HepG2 (cell line): ENCODE data around the gene LDAH. TPM values are rescaled to one million over a fixed set of nuclear protein-coding genes. Genes with fewer than 3 reads are reported as not detected.

Experiments used
- CHD4 ChIP-seq: fragments of 200-600 bp; sonication (generic); IDR thresholded peaks from 2 replicates; pipeline ENCODE4 v1.7.0; 2017; ENCODE audit warnings: mild to moderate bottlenecking, low read length, borderline replicate concordance
- CTCF ChIP-seq: sonication (generic); formaldehyde crosslinking; IDR thresholded peaks from 2 replicates; pipeline ENCODE4 v1.5.0; 2020; ENCODE audit warnings: mild to moderate bottlenecking, missing genetic modification reagents, moderate library complexity
- FOXC1 ChIP-seq: sonication (generic); formaldehyde crosslinking; IDR thresholded peaks from 2 replicates; pipeline ENCODE4 v1.8.0; 2022; ENCODE audit warnings: mild to moderate bottlenecking, missing genetic modification reagents, borderline replicate concordance
- GZF1 ChIP-seq: sonication (generic); formaldehyde crosslinking; IDR thresholded peaks from 2 replicates; pipeline ENCODE4 v1.5.1; 2020; ENCODE audit warnings: mild to moderate bottlenecking, missing genetic modification reagents
- KDM4B ChIP-seq: sonication (generic); formaldehyde crosslinking; IDR thresholded peaks from 2 replicates; pipeline ENCODE4 v1.4.0; 2020; ENCODE audit warnings: missing genetic modification reagents
- MATR3 ChIP-seq: sonication (generic); formaldehyde crosslinking; IDR thresholded peaks from 2 replicates; pipeline ENCODE4 v1.4.0; 2020; ENCODE audit warnings: missing genetic modification reagents
- MAZ ChIP-seq, 2 experiments: sonication (generic) in 1 of 2; formaldehyde crosslinking in 1 of 2; IDR thresholded peaks; 2 replicates each; pipeline versions ENCODE4 v1.5.0 to v1.6.1; 2012 to 2020; ENCODE audit warnings: low read depth in 2 of 2, mild to moderate bottlenecking in 2 of 2, borderline replicate concordance in 1 of 2, improper control_type of control experiment in 1 of 2, low read length in 1 of 2, missing genetic modification reagents in 1 of 2, moderate library complexity in 1 of 2
- NR2F2 ChIP-seq: IDR thresholded peaks from 2 replicates; pipeline ENCODE4 v1.6.1; 2012; ENCODE audit warnings: low read depth, inconsistent platforms, borderline replicate concordance
- RBM39 ChIP-seq: fragments of 200-400 bp; formaldehyde crosslinking; IDR thresholded peaks from one replicate; pipeline ENCODE4 v1.6.1; 2018; ENCODE audit warnings: antibody characterized with exemption, mild to moderate bottlenecking, low read depth, low read length; ENCODE audit not compliant: poor library complexity, severe bottlenecking
- SIX1 ChIP-seq: sonication (generic); formaldehyde crosslinking; IDR thresholded peaks from 2 replicates; pipeline ENCODE4 v1.4.0; 2020; ENCODE audit warnings: missing genetic modification reagents, borderline replicate concordance
- TARDBP ChIP-seq: sonication (generic); formaldehyde crosslinking; IDR thresholded peaks from 2 replicates; pipeline ENCODE4 v1.8.0; 2022; ENCODE audit warnings: mild to moderate bottlenecking, missing genetic modification reagents
- TBP ChIP-seq: sonication (generic); formaldehyde crosslinking; IDR thresholded peaks from 2 replicates; pipeline ENCODE4 v1.5.0; 2020; ENCODE audit warnings: missing genetic modification reagents
- THYN1 ChIP-seq: sonication (generic); formaldehyde crosslinking; IDR thresholded peaks from 2 replicates; pipeline ENCODE4 v1.8.1; 2023; ENCODE audit warnings: low read depth, mild to moderate bottlenecking, moderate library complexity, missing genetic modification reagents, borderline replicate concordance
- YY1 ChIP-seq: IDR thresholded peaks from 2 replicates; pipeline ENCODE4 v1.6.1; 2011; ENCODE audit warnings: low read length, low read depth, moderate library complexity, mild to moderate bottlenecking; ENCODE audit not compliant: insufficient read depth, insufficient replicate concordance
- ZBTB26 ChIP-seq: IDR thresholded peaks from 2 replicates; pipeline ENCODE4 v1.6.1; 2016; ENCODE audit warnings: missing compliant biosample characterization, missing genetic modification reagents, borderline replicate concordance
- ZHX1 ChIP-seq: sonication (generic); formaldehyde crosslinking; IDR thresholded peaks from 2 replicates; pipeline ENCODE4 v1.8.1; 2022; ENCODE audit warnings: low read depth, mild to moderate bottlenecking, missing genetic modification reagents
- ZNF430 ChIP-seq: sonication (generic); formaldehyde crosslinking; IDR thresholded peaks from 2 replicates; pipeline ENCODE4 v1.9.0; 2021; ENCODE audit warnings: mild to moderate bottlenecking, missing genetic modification reagents
- ZNF546 ChIP-seq: sonication (generic); formaldehyde crosslinking; conservative IDR thresholded peaks from 2 replicates; pipeline ENCODE4 v1.8.1; 2023; ENCODE audit warnings: mild to moderate bottlenecking, missing genetic modification reagents
- ZNF577 ChIP-seq: sonication (generic); formaldehyde crosslinking; IDR thresholded peaks from 2 replicates; pipeline ENCODE4 v1.4.0; 2020; ENCODE audit warnings: mild to moderate bottlenecking, low read depth, missing genetic modification reagents, borderline replicate concordance
- polyA plus RNA-seq, 8 experiments: library from polyadenylated mRNA; depleted of rRNA in 3 of 8; stranded (reverse) in 7 of 8; unstranded in 1 of 8; fragments of >200 nt; fragmentation: Illumina TruSeq in 4 of 8; extraction: Trizol in 4 of 8; gene quantifications; 2 replicates each; pipeline versions ENCODE4 v1.2.1 to v1.2.3, GENCODE V29; 2011 to 2016; ENCODE audit warnings: low read depth in 4 of 8, missing spikeins in 1 of 8, mixed read lengths in 1 of 8; ENCODE audit not compliant: insufficient read depth in 1 of 8
- total RNA-seq, 5 experiments: library from RNA; depleted of rRNA; stranded (reverse); fragments of >200 nt; fragmentation: Illumina TruSeq; extraction: Trizol; gene quantifications; 2 replicates each; pipeline ENCODE4 v1.2.3, GENCODE V29; 2016; ENCODE audit warnings: low read depth in 1 of 5
- TF ChIP-seq, protein P1 (sequence below): sonication (generic); formaldehyde crosslinking; conservative IDR thresholded peaks from 2 replicates; pipeline ENCODE4 v1.5.0; 2020; ENCODE audit warnings: missing genetic modification reagents

Gene LDAH
- total and polyA plus RNA-seq, 2 of the 13 experiments (the other 11 are each of a cell fraction or from before 2014, with no cell fraction given), result 28.8 to 46.2 TPM

DNA sequence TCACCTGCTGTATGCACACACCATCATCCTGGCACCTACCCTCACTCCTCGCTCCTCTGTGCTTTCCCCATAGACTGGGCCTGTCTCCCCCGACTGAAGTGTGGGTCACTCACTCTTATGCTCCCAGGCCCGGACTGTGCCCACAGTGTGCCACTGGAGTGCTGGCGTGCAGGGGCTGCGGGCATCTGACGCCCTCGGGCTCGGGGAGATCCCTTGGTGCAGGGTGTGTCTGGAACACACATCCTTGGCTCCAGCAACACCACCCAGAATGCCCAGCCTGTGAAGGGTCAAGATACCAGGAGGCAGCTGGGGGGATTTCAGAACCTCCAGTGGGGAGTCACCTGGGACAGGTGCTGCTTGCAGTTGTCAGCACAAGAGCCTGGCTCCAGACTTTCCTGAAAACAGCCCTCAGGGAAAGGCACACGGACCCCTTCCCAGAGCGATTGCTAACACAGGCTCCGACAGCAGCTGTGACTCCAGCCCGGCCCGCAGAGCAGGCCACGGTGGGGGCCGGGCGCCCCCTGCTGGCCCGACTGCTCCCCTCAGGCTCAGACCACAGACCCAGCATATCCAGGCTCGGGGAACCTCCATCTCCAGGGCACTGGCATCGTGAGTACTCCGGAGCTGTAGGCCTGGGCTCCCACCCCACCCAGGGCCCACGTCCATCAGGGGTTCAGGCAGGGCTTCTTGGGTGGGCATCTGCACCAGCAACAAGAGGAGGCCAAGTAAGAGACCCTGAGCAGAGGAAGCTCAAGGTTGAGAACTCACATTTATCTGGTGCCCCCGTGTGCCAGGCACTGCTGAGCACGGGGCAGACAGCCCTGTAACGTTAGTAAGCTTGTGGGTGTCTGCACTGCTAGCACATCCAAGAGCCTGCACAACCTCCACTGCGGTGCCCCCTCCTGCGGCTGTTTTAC is 180.6 kb downstream of the LDAH start (continued):
- TF ChIP-seq, protein P1, sequence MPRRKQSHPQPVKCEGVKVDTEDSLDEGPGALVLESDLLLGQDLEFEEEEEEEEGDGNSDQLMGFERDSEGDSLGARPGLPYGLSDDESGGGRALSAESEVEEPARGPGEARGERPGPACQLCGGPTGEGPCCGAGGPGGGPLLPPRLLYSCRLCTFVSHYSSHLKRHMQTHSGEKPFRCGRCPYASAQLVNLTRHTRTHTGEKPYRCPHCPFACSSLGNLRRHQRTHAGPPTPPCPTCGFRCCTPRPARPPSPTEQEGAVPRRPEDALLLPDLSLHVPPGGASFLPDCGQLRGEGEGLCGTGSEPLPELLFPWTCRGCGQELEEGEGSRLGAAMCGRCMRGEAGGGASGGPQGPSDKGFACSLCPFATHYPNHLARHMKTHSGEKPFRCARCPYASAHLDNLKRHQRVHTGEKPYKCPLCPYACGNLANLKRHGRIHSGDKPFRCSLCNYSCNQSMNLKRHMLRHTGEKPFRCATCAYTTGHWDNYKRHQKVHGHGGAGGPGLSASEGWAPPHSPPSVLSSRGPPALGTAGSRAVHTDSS (CRISPR knock-in tag), result no peak
- TF ChIP-seq THYN1 (no peak), CHD4 (no peak), KDM4B (CRISPR knock-in tag) (no peak), ZBTB26 (peak; percentile 27; the same call in 1 of the 2 replicates), FOXC1 (peak; percentile 67), ZNF430 (CRISPR knock-in tag) (no peak; the same call in 1 of the 2 replicates), SIX1 (CRISPR knock-in tag) (no peak), YY1 (peak; percentile 62), TARDBP (no peak), MATR3 (CRISPR knock-in tag) (no peak), MAZ (IDR thresholded peaks at IDR 0.05; ENCODE audit: borderline replicate concordance, low read depth, low read length) (0 out of 2 replicates have a peak, but pooled peaks have one; percentile 64), MAZ (CRISPR knock-in tag; IDR thresholded peaks at IDR 0.05; ENCODE audit: low read depth) (no peak; the same call in 1 of the 2 replicates), CTCF (CRISPR knock-in tag) (peak; percentile 99), NR2F2 (no peak), ZHX1 (CRISPR knock-in tag) (0 out of 2 replicates have a peak, but pooled peaks have one; percentile 45), ZNF577 (no peak), GZF1 (no peak), ZNF546 (CRISPR knock-in tag) (no peak), TBP (CRISPR knock-in tag) (no peak), RBM39 (peak; percentile 69)
